Central memory CD4-positive, alpha-beta T cell (primary cell): ENCODE data around the gene SNRPD2.
"Not testable (repeated sequence)": the region's sequence is repeated elsewhere in the genome, so short reads cannot be mapped to it uniquely, and the experiment has no call there.

Experiments
- DNase-seq: peaks from one replicate; pipeline ENCODE4 v3.0.0; 2022

Gene SNRPD2

GRCh38 chr19:45701676-45702075 is 9.9 kb upstream of the SNRPD2 start:
- no peak for DNase-seq

- peak; percentile 65 for DNase-seq
Measured at GRCh38 chr19:45693106-45693788, 1.5 kb upstream of the SNRPD2 start.

DNA sequence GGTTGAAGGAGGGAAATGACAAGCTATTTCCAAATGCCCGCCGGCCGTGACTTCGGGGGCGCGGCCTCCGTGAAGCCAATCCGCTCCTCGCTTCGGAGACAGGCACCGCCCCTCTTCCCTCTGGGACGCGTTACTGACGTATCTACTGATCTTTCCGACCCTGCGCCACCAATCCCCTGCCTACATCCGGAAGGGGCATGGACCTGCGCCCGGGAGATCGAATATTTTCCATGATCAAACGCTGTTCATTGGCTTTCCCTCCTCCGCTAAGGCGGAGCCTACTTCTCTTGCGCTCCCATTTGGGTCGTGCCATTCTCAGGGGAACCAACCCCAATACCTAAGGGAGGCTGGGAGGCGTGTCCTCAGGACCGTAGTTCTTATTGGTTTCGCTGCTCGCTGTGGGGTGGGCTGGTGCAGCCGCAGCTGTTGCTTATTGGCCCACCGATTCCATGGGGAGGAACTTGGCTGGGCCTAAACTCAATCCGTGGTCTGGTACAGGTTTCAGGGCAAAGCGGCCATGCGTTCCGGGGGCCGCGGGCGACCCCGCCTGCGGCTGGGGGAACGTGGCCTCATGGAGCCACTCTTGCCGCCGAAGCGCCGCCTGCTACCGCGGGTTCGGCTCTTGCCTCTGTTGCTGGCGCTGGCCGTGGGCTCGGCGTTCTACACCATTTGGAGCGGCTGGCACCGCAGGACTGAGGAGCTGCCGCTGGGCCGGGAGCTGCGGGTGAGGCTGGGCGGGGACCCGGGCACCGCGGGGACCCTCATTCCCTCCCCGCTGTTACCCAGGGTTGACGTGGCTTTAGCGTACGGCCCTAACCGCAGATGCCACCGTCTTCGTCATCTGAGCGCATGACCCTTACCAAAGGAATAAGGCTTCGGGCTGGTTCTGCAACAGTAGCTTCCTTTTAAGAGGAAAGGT is 693 bp upstream of the SNRPD2 start, which contains the start of gene QPCTL:
Gene QPCTL, plus strand, starts transcription at position 480 of the 919 bp plus-strand sequence. Its CDS starts 38 bp downstream, at position 518.
- DNase-seq: peak; percentile 99

GRCh38 chr19:45687599-45687998 is 4.2 kb downstream of the SNRPD2 start:
- DNase-seq: no peak

DNA sequence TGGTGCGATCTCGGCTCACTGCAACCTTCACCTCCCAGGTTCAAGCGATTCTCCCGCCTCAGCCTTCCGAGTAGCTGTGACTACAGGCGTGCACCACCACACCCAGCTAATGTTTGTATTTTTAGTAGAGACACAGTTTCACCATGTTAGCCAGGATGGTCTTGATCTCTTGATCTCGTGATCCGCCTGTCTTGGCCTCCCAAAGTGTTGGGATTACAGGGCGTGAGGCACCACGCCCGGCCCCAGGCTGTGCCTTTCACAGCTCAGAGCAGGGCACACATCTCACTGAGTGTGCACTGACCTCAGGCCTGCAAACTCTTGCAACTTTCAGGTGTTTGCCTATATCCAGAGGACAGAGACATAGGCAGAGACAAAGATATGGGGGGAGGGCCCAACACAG is 6.7 kb downstream of the SNRPD2 start:
- not testable (repeated sequence) for DNase-seq

DNA sequence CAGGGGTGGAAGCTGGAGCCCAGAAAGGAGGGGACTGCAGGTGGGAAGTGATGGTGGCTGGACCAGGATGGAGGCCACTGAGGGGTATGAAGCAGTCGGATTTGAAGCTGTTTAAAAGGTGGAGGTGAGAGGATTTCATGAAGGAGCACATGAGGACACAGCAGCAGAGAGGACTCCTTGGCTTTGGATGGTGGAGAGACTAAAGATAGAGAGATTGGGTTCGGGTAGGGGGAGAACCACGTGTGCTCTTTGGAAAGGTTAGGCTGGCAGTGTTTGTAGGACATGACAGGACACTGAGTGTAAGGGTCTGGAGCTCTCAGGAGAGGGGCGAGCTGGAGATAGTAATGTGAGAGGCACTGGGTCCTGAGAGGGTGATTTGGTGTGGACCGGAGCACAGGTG is 8.8 kb downstream of the SNRPD2 start:
- no peak for DNase-seq

- DNase-seq: no peak
Measured at GRCh38 chr19:45682117-45682516, 9.6 kb downstream of the SNRPD2 start.

GRCh38 chr19:45681391-45682015 is 10.2 kb downstream of the SNRPD2 start:
- peak; percentile 83 for DNase-seq

GRCh38 chr19:45677351-45678230 is 14.2 kb downstream of the SNRPD2 start:
- DNase-seq: peak; percentile 70

DNA sequence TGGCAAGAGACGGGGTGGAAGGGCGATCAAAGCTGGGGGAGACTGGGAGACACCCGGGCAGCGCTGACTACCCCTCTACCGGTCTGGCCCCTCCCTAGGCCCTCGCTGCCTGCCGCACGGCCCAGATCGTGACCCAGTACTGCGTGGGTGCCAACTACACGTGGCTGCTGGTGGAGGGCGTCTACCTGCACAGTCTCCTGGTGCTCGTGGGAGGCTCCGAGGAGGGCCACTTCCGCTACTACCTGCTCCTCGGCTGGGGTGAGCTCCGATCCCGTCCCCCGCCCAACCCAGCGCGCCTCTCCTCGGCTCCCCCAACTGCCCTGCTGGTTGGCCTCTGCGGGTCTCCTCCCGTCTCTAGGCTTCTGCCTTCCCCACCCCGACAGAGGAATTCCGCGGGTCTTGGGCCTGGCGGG is 14.9 kb downstream of the SNRPD2 start:
- DNase-seq: peak; percentile 38

DNA sequence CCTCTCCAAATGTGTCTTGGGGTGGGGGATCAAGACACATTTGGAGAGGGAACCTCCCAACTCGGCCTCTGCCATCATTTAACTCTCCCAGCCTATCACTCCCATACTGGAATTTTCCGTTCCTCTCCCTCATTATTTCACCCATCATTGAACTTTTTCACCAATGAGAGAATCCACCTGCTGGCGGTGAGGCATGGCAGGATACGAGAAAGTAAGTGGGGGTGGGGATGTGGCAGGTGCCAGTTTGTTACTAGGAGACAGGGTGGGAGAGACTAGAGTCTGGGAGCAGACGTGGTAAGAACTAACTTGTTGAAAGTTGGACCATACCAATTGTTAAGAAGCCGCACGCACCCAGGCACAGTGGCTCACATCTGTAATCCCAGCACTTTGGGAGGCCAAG is 16.8 kb downstream of the SNRPD2 start:
- DNase-seq: no peak

- DNase-seq: no peak
Measured at GRCh38 chr19:45670670-45671453, 20.9 kb downstream of the SNRPD2 start.

GRCh38 chr19:45668342-45668871 is 23.3 kb downstream of the SNRPD2 start:
- DNase-seq: peak; percentile 30

GRCh38 chr19:45667620-45668341 is 24.0 kb downstream of the SNRPD2 start, which contains the start of gene GIPR:
TSS of gene GIPR (plus strand) at chr19:45668221. CDS start at chr19:45669521, 1,300 bp downstream.
- peak; percentile 25 for DNase-seq

GRCh38 chr19:45664575-45664974 is 27.2 kb downstream of the SNRPD2 start:
- DNase-seq: no peak

- no peak for DNase-seq
Measured at GRCh38 chr19:45663800-45664199, 28.0 kb downstream of the SNRPD2 start.

DNA sequence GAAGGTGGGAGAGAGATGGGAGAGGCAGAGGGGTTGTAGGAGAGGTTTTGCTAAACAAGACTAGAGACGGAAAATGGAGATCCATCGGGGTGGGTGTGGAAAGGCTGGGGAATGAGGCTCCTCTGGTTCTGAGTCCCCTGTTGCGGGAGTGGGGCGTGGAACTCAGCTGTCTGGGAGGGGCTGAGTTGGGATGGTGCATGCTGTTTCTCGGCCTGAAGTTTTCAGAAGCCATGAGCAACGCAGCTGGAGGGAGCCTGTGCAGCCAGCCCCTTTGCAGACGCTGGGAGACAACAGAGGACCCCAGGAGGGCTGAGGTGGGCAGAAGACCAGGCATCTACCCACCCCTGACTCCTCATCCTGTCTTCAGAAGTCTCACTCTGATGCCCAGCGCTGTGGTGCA is 31.1 kb downstream of the SNRPD2 start:
- DNase-seq: no peak

- DNase-seq: no peak
Measured at GRCh38 chr19:45659096-45659729, 32.5 kb downstream of the SNRPD2 start.

- no peak for DNase-seq
Measured at GRCh38 chr19:45657520-45658167, 34.1 kb downstream of the SNRPD2 start.
